ENCODE results near the gene NRIP3.

DNA sequence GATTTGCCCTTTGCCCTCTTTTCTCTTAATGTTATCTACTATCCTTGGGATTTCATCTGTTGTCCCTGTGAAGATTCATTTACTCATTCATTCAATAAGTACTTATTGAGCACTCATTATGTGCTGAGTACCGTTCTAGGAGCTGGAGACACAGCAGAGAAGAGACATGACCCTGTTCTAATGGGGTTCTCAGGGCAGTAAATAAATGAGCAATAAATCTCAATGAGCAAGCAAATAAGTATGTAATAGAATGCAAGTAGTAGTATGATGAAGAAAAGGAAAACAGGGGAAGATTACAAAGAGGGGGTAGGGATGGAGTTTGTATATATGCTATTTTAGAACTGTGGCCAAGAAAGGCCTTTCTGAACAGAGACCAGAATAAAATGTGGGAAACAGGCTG is 34.2 kb upstream of the NRIP3 start:
- TF ChIP-seq CTCF (optimal IDR thresholded peaks at IDR 0.05 in 1 of 3, IDR thresholded peaks at IDR 0.05 in 1 of 3, conservative IDR thresholded peaks at IDR 0.05 in 1 of 3; ENCODE audit: extremely low read depth in 1 of 3, insufficient read depth in 2 of 3, low read length in 3 of 3) (no peak), EZH2 (IDR thresholded peaks at IDR 0.05; ENCODE audit: low read length) (no peak)
